NCI-H526 (cell line): ENCODE measurements around the gene ZNF215.
"Not testable (repeated sequence)": the region's sequence is repeated elsewhere in the genome, so short reads cannot be mapped to it uniquely, and the experiment has no call there.

ENCODE experiments used
- DNase-seq, 2 experiments: peaks; one replicate each; lab custom pipeline; 2025; lab: John Stamatoyannopoulos, UW

ZNF215 gene

DNA sequence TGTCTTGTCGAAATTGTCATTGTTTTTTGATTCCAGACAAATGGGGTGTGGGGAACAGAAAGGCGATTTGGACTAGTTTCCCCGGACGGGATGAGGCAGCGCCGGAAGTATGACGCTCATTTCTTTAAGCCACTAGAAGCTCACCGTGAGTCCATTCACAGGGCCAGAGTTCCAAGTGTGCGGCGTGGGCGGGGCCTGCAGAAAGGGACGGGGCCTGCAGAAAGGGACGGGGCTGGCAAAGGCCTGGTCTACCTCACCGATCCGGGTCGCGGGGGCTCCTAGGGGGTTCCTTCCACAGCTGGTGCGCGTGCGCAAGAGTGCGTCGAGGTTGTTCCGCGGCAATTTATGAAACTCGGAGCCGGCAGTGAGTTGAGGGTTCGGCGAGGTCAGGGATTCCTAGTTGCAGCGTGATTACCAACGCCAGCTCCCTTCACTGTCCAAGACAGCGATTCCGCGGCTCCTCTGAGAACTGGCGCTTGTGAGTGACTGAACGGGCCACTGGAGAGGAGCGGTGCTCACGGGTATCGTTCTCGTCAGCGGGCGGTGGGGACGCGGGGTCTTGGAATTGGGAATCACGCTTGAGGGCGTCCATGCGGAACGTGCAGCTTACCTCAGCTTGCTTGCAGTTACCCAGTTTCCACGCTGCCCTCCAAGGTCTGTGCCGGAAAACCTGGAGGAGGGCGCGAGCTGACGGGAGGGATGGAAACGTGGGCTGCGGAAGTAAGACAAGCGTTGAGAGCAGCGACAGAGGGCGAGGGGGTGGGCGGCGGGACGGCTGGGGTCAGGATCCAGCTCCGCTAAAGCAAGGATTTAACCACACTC is at the start of gene ZNF215:
Gene ZNF215 (plus strand): TSS at position 219 of the 822 bp plus-strand sequence. CDS start 5,847 bp downstream, outside the sequence.
- DNase-seq, result peak; percentile 85 to 94

DNA sequence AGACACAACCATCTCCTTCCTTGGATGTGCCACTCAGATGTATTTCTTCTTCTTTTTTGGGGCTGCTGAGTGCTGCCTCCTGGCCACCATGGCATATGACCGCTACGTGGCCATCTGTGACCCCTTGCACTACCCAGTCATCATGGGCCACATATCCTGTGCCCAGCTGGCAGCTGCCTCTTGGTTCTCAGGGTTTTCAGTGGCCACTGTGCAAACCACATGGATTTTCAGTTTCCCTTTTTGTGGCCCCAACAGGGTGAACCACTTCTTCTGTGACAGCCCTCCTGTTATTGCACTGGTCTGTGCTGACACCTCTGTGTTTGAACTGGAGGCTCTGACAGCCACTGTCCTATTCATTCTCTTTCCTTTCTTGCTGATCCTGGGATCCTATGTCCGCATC is 49.3 kb upstream of the ZNF215 start:
- DNase-seq, result no peak

DNA sequence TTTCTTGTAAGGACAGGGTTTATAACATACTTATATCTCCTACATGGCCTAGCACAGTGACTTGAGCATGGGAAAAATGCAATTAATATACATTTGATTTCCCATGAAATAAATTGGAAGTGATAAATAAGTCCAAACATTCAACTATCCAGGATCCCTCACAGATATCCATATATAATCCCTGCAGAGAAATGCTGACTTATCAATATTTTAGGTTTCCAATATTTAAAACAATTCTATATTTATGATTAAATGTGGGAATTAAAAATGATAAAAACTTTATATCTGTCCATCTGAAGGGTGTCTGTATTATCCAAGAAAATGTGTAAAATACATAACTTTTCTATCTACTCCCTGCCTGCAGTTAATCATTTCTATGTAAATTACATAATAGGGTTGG is 43.5 kb upstream of the ZNF215 start:
- DNase-seq, result no peak

DNA sequence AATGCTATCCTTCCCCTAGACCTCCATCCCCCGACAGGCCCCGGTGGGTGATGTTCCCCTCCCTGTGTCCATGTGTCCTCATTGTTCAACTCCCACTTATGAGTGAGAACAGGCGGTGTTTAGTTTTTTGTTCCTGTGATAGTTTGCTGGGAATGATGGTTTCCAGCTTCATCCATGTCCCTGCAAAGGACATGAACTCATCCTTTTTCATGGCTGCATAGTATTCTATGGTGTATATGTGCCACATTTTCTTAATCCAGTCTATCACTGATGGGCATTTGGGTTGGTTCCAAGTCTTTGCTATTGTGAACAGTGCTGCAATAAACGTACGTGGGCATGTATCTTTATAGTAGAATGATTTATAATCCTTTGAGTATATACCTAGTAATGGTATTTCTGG is 38.5 kb upstream of the ZNF215 start:
- not testable (repeated sequence) for DNase-seq

DNA sequence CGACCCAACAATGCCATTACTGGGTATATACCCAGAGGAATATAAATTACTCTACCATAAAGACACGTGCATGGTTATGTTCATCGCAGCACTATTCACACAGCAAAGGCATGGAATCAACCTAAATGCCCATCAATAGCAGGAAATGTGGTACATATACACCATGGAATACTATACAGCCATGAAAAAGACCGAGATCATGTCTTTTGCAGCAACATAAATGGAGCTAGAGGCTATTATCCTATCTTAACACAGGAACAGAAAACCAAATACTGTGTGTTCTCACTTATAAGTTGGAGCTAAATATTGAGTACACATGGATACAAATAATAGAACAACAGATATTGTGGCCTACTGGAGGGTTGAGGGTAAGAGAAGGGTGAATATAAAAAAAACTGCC is 37.4 kb upstream of the ZNF215 start:
- no peak for DNase-seq

DNA sequence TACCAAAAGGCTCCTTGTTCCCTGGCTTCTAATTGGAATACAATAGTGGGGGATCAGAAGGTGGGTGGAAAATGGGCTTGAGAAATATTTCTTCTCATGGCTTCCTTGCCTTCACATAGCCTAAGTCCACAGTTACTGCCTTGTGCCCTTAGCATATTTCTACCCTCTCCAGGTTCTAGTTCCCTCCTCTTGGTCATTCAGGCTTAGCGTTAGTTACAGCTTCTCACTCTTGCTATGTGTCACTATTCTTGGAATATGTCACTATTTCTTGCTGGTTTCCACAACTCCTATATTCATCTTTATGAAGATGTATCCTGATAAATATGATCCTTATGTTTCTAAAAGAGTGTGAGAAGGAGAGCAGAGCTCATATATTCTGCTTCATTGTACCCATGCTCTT is 36.4 kb upstream of the ZNF215 start:
- no peak for DNase-seq

DNA sequence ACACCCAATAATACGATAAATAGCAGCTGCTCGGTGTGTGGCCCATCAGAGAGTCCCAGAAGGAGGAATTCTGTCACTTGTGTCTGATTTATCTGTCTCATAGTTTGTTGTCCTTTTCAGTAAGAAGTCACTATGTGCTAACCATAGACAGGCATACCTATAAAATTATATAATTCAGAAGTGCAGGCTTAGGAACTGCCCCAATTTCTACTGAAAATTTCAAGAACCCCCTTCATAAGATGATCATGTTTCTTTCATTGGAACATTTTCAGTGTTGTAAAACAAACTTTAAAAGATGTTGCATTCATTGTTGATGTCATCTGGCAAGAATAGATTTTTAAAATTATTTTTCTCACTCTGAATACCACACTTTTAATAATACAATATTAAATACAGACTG is 33.8 kb upstream of the ZNF215 start, which contains the start of gene OR2D2:
Gene OR2D2 (minus strand): TSS at position 101 of the 400 bp plus-strand sequence. CDS start 0 bp downstream, at position 101.
- no peak for DNase-seq

DNA sequence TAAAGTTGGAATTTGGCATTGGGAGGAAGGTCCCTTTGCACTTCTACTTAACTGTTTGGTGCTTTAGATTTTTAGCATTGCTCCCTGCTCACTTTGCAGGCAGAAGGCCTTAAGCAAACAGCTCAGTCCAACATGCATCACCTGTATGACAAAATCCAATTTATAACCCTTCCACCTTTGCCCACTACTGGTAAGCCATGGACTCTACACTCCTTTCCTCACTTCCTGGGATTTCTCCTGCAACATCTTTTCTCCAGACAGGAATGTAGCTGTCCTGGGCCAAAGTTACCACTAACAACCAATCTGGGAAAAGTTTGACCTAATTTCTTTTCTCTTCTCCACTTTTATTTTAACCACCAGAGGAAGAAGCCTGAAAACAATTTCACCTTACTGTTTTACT is 32.1 kb upstream of the ZNF215 start:
- DNase-seq, result peak in 1 of 2 experiments; percentile 5

DNA sequence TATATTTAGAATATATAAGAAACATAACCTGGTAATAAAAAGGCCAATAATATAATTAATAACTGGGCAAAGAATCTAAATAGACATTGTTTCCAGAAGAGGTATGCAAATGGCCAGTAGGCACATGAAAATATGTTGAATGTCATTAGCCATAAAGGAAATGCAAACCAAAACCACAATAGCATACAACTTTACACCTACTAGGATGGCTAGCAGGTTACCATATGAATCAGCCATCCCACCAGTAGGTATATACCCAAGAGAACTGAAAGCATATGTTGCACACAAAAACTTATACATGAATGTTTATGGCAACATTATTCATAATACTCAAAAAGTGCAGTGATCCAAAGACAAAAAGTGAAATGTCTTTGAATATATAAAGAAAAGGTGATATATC is 31.2 kb upstream of the ZNF215 start:
- DNase-seq, result peak; percentile 61 to 64

DNA sequence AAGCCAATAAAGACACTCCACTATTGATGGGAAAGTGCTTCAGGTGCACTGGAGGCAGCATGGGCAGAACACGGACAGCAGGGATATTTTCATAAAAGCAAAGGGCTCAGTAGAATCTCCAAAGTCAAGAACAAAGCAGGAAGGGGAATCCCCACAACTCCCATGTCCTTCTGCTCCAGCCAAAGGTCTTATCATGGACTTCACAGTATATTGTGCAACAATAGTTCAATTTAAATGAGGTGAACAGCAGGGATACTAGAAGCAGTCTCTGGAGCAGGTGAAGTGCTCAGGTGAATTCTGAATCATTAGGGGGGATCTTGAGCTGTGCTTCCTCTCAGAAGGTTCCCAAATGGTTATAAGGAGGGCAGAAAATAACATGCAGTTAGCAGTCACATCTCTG is 27.3 kb upstream of the ZNF215 start:
- no peak for DNase-seq

DNA sequence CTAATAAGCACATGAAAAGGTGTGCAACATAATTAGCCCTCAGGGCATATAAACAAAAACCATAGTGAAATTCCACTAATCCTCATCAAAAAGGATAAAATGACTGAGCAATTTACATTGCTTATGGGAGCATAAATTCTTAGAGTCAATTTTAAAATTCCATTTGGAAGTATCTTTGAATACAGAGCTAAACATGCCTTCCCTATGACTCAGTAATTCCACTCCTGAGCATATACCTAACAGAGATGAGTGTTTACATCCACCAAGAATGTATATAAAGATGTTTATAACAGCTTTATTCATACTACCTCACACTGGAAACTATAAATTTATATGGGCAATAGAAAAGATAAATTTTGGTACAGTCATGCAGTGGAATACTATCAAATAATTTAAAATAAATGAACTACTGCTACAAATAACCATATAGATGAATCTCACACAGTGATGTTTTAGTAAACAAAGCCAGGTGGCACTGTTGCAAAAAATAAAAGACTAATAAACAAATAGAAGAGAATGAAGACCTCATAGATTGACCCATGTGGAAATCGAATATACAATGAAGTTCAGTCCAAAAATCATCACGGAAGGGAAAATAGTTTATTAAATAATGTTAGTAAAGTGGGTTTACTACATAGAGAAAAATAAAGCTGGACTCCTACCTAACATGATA is 25.8 kb upstream of the ZNF215 start:
- DNase-seq, result no peak

DNA sequence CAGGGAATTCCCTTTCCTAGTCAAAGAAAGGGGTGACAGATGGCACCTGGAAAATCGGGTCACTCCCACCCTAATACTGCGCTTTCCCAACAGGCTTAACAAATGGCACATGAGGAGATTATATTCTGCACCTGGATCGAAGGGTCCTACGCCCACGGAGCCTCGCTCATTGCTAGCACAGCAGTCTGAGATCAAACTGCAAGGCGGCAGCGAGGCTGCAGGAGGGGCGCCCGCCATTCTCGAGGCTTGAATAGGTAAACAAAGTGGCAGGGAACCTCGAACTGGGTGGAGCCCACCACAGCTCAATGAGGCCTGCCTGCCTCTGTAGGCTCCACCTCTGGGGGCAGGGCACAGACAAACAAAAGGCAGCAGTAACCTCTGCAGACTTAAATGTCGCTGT is 21.4 kb upstream of the ZNF215 start:
- DNase-seq, result not testable (repeated sequence)

DNA sequence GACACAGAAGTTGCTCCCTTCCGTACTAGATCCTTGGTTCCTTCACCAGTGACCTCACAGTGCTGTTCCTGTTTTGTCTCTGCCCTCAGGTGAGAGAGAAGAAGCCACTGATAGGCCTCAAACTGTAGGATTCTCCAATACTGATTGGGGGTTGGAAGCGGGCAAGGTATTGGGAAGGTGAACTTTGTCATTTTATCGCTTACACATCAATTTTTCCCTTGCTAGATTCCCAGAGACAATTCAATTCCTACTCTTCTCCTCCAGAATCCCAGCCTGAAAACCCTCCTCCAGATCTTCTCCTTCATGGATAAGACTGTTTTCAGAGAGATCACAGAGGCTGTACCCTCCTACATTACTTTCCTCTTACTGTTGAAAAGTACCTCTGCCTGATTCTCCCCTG is 14.8 kb upstream of the ZNF215 start:
- no peak for DNase-seq

DNA sequence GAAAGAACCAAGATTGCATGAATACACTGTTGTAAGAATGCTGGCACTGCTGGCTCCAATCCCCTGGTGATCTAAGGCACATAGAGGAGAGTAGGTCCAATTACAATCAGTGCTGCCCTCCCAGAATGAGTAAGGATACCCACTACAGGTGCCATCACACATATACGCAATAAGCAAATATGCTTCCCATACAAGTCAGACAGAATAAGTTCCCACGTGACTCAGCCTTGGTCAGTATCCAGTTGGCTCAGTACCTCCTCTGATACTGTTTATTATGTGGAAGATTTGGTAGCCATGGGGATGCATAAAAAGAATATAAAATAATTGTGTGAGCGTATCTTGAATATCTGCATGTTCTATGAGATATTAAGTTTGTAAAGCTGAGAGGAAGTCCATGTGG is 14.3 kb upstream of the ZNF215 start:
- DNase-seq, result no peak

DNA sequence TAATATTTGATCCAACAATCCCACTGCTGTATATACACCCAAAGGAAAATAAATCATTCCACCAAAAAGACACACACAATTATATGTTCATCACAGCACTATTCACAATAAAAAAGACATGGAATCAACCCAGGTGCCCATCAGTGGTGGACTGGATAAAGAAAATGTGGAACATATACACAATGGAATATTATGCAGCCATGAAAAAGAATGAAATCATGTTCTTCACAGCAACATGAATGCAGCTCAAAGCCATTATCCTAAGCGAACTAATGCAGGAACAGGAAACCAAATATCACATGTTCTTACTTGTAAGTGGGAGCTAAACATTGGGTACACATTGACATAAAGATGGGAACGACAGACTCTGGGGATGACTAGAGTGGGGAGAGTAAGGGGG is 6.5 kb upstream of the ZNF215 start:
- DNase-seq, result no peak

DNA sequence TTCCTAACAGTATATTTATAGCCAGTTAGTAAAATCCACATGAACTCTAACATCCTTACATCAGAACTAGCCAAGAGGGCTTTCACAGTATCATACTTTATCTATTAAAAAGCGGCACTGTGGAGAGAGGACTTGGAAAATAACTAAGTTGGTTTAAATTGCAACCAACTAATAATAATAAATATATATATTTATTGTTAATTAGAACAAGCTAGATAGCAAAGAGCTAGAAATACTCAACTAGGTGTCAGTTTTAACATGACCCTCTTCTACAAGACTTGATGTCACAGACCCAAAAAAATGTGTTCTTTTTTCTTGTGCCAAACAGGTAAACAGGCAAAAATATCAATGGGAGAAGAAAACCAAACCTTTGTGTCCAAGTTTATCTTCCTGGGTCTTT is 5.5 kb upstream of the ZNF215 start, which contains the start of gene OR2D3:
Gene OR2D3 (plus strand): TSS at position 301 of the 400 bp plus-strand sequence. CDS start 0 bp downstream, at position 301.
- DNase-seq, result no peak

DNA sequence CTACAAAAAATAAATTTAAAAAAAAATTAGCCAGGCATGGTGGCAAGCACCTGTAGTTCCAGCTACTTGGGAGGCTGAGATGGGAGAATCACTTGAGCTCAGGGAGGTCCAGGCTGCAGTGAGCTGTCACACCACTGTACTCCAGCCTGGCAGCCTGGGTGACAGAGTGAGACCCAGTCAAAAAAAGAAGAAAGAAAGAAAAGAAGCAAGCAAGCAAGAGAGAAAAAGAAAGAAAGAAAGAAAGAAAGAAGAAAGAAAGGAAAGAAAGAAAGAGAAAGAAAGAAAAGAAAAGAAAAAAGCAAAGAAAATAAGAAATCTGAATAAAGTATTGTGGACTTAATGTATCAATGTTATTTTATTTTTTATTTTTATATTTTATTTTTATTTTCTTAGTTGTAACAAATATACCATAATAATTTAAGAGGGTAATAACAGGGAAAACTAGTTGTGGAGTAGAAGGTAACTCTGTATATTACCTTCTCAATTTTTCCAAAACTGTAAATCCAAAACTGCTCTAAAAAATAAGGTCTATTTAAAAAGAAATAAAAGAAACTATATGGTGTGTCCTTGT is 1.1 kb upstream of the ZNF215 start:
- DNase-seq, result no peak

DNA sequence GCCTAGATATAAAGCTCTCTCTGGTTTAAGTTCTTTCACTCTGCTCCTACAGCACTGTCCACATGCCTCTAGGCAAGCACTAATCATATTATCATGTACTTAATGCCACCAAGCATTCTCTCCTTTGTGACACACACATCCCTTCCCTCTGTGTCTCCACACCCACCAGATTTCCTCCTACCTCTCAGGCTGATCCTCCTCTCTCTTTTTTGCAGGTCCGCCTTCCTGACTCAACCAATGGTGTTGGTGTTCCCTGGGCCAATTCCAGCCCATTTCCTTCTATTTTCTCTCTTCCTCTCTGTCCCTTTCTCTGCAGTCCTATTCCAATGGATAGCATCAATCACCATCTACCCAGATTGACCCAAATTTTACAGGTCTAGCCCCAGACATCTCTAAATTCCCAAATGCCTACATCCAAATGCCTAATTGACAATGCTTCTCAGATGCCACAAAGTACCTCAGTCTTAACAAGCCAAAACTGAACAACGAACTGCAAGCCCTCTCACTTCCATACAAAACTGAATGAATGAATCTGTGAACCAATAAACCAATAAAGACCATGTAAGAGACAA is 504 bp upstream of the ZNF215 start:
- peak; percentile 21 to 25 for DNase-seq

DNA sequence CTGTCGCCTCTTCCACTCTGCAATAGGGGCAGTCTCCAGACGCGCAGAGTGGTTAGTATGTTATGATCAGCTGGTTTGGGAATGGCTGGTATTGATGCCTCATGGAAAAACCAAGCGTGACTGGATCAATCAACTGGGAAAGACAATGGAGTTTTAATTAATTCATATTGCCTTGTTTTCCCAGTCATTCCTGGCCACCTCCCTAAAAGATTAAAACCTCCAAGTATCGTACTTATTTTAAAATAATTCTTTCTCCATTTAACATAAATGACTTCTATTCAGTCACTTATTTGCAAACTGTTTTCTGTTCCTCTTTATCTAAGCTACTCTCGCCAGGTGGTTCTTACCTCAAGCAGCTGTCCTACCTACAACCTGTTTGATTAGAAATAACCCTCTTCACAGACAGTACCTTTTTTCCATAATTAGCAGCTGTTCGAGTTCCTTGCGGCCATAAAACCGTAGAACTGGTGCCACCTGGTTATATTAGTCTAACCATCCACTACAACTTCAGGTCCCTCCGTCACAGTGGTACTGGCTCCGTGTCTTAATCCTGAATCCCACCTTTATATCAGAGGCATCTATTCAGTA is 898 bp downstream of the ZNF215 start:
- peak; percentile 71 to 82 for DNase-seq

DNA sequence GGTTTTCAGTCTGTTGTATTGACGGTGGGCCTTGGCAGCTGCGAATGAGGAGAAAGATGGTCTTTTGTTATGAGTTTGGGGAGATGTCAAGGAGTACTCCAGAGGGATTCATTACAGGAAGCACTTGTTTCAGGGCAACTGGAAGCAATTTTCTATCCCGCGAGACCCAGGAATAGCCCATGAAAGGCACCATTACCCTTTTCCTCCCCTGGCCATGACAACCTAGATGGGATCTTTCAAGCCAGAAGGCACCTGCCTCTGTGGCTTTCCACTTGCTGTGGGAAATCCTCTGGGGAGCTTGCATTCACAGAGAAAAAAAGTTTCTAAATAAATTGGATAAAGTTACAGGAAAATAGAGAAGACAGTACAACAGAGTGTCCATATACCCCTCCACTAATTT is 2.7 kb downstream of the ZNF215 start:
- no peak for DNase-seq

DNA sequence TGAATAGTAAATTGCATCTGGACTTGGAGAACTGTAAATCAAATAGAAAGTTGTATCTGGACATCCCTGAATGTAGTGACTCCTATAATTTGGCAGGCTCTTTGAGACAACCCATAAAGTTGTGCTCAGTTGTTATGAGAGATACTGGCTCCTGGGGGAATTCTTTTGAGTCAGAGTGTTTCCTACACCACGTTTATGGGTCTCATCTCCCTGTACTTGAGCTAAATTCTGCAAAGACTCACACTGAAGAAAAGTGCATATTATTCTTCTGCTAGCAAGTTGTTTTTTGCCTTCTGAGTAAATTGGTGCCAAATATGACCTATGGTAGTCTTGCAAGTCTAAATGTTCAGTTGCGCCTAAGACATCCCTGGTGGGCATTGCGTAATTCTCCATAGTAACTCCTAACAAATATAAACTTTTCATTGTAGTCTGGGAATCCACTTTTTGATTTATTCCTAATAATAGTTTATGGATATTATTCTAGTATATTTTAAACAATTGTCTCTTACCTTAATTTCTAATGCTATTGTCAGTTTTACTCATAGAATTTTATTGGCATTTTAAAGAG is 5.0 kb downstream of the ZNF215 start:
- no peak for DNase-seq

DNA sequence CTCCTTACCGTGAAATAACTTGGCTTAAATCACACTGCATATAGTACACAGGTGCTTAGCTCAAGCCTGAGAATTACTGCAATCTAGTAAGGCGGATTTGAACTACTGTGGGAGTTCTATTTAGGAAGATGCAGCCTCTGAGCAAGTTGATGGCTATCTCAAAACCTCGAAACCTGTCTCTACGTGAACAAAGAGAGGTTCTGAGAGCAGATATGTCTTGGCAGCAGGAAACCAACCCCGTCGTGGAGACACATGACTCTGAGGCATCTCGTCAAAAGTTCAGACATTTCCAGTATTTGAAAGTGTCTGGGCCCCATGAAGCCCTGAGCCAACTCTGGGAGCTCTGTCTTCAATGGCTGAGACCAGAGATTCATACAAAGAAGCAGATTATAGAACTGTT is 5.9 kb downstream of the ZNF215 start:
- DNase-seq, result no peak
